ENCODE measurements around the gene MN1. TPM values are rescaled to one million over a fixed set of nuclear protein-coding genes. Genes with fewer than 3 reads are reported as not detected.

Gene MN1
- total and polyA plus RNA-seq, 2 of the 8 experiments (the other 6 are each of a cell fraction or from before 2014, with no cell fraction given), result 3.1 to 4.9 TPM

- 0 out of 7 replicates have a peak, but pooled peaks cover 0 to 2% (median 0%) of the 10 kb centered on the region in 4 experiments for H3K27me3 ChIP-seq (replicated peaks in 1 of 4; ENCODE audit: control insufficient read depth in 3 of 4, extremely low read depth in 1 of 4, insufficient read depth in 3 of 4, low read length in 3 of 4)
- POLR2A ChIA-PET (ENCODE audit: partially characterized antibody), result interaction anchor here (0.6 kb wide), 1 partner anchor 20 kb away, joined by 4 read pairs; no protein-coding TSS in a partner anchor
- H3K4me1 ChIP-seq (replicated peaks in 1 of 4; ENCODE audit: control insufficient read depth in 3 of 4, insufficient read depth in 4 of 4, low read length in 3 of 4), result peaks cover 3 to 8% (median 6%) of the 10 kb centered on the region in 4 experiments
- 94% methylated on average over 7 of the region's 7 CpGs; no CpG with 5 or more reads in 1 of the 2 experiments for whole genome bisulfite sequencing, 2 experiments (ENCODE audit: extremely low coverage in 1 of 2, insufficient coverage in 1 of 2, insufficient read length in 1 of 2, insufficient replicate concordance in 2 of 2, low coverage in 1 of 2, low lambda C conversion rate in 2 of 2, missing lambda C conversion rate in 1 of 2)
- CTCF ChIA-PET (ENCODE audit: partially characterized antibody), result interaction anchor here (0.6 kb wide), 1 partner anchor 355 kb away, joined by 3 read pairs; no protein-coding TSS in a partner anchor
- no peak overlapping the region for H2BK120ac ChIP-seq (replicated peaks; ENCODE audit: low read depth, low read length)
- no peak overlapping the region for H4K5ac ChIP-seq (ENCODE audit: insufficient read length, low read depth, low read length)
- peaks cover 0 to 3% of the 10 kb centered on the region in 2 experiments; a peak in 1 of 4 replicates for H3K9me3 ChIP-seq (ENCODE audit: insufficient read depth in 2 of 2, low read depth in 1 of 2, low read length in 1 of 2)
- H2BK5ac ChIP-seq (ENCODE audit: low read depth, low read length), result no peak overlapping the region
- no peaks in the 10 kb centered on the region for H3K23me2 ChIP-seq (ENCODE audit: low read depth, low read length)
- H3K4me2 ChIP-seq (ENCODE audit: insufficient read depth in 1 of 2, low read depth in 2 of 2, low read length in 2 of 2), result no peak overlapping the region
- no peak for TF ChIP-seq TBP (IDR thresholded peaks at IDR 0.05; ENCODE audit: low read depth, low read length)
- H3K18ac ChIP-seq (ENCODE audit: extremely low read depth, low read length), result no peak overlapping the region
- no peaks in the 10 kb centered on the region for H3K79me1 ChIP-seq (ENCODE audit: low read depth, low read length)
- no peak overlapping the region for H2BK12ac ChIP-seq (ENCODE audit: low read depth, low read length)
- no peak overlapping the region for H3K4ac ChIP-seq (replicated peaks; ENCODE audit: insufficient read length, low read depth, low read length)
- H2BK15ac ChIP-seq (ENCODE audit: low read length), result no peak overlapping the region
- FAIRE-seq, result no peak
- H3K14ac ChIP-seq (ENCODE audit: insufficient read length), result no peak overlapping the region
- DNase-seq (ENCODE audit: low read depth in 1 of 2, low spot score in 2 of 2), result no peak
- H3K56ac ChIP-seq (replicated peaks; ENCODE audit: insufficient read length, low read depth, low read length), result no peak overlapping the region
- H4K20me1 ChIP-seq (replicated peaks in 1 of 2; ENCODE audit: control insufficient read depth in 1 of 2, insufficient read depth in 2 of 2, low read length in 2 of 2), result no peaks in the 10 kb centered on the region
- H2BK20ac ChIP-seq (ENCODE audit: low read length), result no peak overlapping the region
- no peaks in the 10 kb centered on the region for H3K36me3 ChIP-seq (ENCODE audit: control insufficient read depth in 2 of 4, insufficient read depth in 4 of 4, low read length in 3 of 4)
- no peaks in the 10 kb centered on the region for H3K79me2 ChIP-seq (ENCODE audit: control insufficient read depth in 1 of 2, insufficient read depth in 2 of 2, low read length in 2 of 2)
- no peak overlapping the region for H3K27ac ChIP-seq (ENCODE audit: low read depth, low read length)
- H2AFZ ChIP-seq (ENCODE audit: low read length), result no peak overlapping the region
- no peak overlapping the region for H3K9ac ChIP-seq (replicated peaks in 1 of 4; ENCODE audit: extremely low read depth in 1 of 4, low read depth in 3 of 4, low read length in 3 of 4)
- no peak overlapping the region for H3K23ac ChIP-seq (ENCODE audit: insufficient read length)
- no peak overlapping the region for H4K8ac ChIP-seq (ENCODE audit: extremely low read depth, insufficient read depth, low read length)
- H3K4me3 ChIP-seq (ENCODE audit: extremely low read depth in 1 of 4, insufficient read depth in 2 of 4, low read depth in 3 of 4, low read length in 4 of 4), result no peak overlapping the region
- H2AK5ac ChIP-seq (ENCODE audit: low read depth, low read length), result no peak overlapping the region
- H4K91ac ChIP-seq (replicated peaks; ENCODE audit: insufficient read length, low read length), result no peak overlapping the region
These were observed 31.1 kb upstream of the MN1 start for GRCh38 chr22:27832606-27833005.
